ENCODE measurements around the gene ELMOD3.

ELMOD3 gene

DNA sequence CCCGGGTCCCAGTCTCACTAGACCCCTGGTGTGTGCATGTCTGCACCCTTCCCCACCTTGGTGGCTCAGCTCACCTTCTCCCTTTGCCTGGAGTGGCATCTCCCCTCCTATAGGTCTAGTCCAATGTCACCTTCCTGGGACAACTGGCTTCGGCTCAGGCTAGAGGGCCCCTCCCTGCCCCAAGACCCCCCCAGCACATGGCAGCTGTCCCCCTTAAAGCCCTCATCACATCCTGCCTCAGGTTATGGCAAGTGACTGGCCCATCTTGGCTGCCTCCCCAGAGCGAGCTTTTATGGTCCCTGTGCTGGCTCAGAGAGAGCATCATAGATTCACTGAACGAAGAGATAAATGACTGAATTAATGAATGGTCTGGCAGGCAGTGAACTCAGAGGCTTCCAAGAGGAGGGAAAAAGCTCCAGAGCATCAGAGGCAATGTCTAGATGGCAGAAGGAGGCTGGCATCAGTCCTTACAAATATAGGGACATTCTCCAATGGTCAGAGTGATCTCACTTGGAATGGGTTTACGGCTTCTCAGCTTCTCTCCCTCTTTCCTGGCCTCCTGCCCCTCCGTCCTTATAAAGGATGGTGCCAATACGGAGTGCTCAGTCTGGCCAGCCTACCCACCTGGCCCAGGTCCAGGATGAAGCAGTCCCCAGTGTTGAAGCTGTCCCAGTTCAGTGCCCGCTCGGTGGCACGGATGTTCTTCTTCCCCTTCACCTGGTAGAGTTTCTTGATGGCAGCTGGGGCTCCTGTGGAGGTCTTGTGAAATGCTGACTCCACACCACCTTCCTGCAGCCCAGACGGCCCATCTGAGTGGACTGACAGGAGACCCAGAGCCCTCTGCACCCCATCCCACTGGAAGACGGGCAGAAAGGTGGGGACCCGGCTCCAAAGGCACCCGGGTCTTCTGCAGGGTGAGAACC lies 46.2 kb downstream of the ELMOD3 start:
- H3K4me3 ChIP-seq (ENCODE audit: low read length, poor library complexity, severe bottlenecking), result no peak overlapping the region
- H3K27me3 ChIP-seq (ENCODE audit: insufficient read depth, low read length, poor library complexity, severe bottlenecking), result no peaks in the 10 kb centered on the region
- H3K4me2 ChIP-seq (ENCODE audit: low read depth, low read length, poor library complexity, severe bottlenecking), result no peak overlapping the region
- H3K9ac ChIP-seq (ENCODE audit: low read depth, low read length, poor library complexity, severe bottlenecking), result no peak overlapping the region
- peaks cover 48% of the 10 kb centered on the region; the same call in 1 of the 2 replicates for H3K36me3 ChIP-seq (ENCODE audit: insufficient read depth, low read length)
- H3F3A ChIP-seq (ENCODE audit: low read depth), result peaks cover 10% of the 10 kb centered on the region
- H3K9me3 ChIP-seq (ENCODE audit: insufficient read depth, low read depth, low read length), result no peaks in the 10 kb centered on the region
- peaks cover 35% of the 10 kb centered on the region for H3K79me2 ChIP-seq (ENCODE audit: insufficient read depth, low read length)
- H3K9me2 ChIP-seq (replicated peaks; ENCODE audit: low read depth, low read length), result no peaks in the 10 kb centered on the region
- H4K20me1 ChIP-seq (ENCODE audit: insufficient read depth, low read length, poor library complexity, severe bottlenecking), result no peaks in the 10 kb centered on the region
- TF ChIP-seq, protein P1, sequence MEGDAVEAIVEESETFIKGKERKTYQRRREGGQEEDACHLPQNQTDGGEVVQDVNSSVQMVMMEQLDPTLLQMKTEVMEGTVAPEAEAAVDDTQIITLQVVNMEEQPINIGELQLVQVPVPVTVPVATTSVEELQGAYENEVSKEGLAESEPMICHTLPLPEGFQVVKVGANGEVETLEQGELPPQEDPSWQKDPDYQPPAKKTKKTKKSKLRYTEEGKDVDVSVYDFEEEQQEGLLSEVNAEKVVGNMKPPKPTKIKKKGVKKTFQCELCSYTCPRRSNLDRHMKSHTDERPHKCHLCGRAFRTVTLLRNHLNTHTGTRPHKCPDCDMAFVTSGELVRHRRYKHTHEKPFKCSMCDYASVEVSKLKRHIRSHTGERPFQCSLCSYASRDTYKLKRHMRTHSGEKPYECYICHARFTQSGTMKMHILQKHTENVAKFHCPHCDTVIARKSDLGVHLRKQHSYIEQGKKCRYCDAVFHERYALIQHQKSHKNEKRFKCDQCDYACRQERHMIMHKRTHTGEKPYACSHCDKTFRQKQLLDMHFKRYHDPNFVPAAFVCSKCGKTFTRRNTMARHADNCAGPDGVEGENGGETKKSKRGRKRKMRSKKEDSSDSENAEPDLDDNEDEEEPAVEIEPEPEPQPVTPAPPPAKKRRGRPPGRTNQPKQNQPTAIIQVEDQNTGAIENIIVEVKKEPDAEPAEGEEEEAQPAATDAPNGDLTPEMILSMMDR (conservative IDR thresholded peaks at IDR 0.05; ENCODE audit: low read length), result no peak
- no peak for TF ChIP-seq EZH2phosphoT487 (IDR thresholded peaks at IDR 0.05; ENCODE audit: borderline replicate concordance)
- H2AFZ ChIP-seq (ENCODE audit: low read length), result no peak overlapping the region
- H3K4me1 ChIP-seq (ENCODE audit: insufficient read depth, low read length, poor library complexity, severe bottlenecking), result peaks cover 15% of the 10 kb centered on the region

DNA sequence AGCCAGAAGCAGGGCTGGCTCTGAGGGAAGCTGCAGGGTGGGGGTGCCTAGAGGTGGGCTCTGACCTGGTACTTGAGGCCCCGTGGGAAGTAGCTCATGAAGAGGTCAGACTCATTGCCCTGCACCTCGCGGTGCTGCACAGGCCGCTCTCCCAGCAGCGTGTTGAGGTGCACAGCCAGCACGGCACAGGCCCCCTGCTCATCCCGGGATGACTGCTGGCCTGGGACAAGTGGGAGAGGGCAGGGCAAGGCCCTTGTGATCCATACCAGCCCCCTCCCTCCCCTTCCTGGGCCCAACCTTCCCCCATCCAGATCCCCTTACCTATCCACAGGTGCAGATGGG lies 46.9 kb downstream of the ELMOD3 start:
- Histone ChIP-seq H3K27me3 (ENCODE audit: insufficient read depth, low read length, poor library complexity, severe bottlenecking) (no peaks in the 10 kb centered on the region), H3K4me3 (ENCODE audit: low read length, poor library complexity, severe bottlenecking) (no peak overlapping the region), H3K9ac (ENCODE audit: low read depth, low read length, poor library complexity, severe bottlenecking) (no peak overlapping the region), H3K4me1 (ENCODE audit: insufficient read depth, low read length, poor library complexity, severe bottlenecking) (peaks cover 21% of the 10 kb centered on the region), H3K9me2 (replicated peaks; ENCODE audit: low read depth, low read length) (no peaks in the 10 kb centered on the region), H3K36me3 (ENCODE audit: insufficient read depth, low read length) (peaks cover 47% of the 10 kb centered on the region; the same call in 1 of the 2 replicates), H3K9me3 (ENCODE audit: insufficient read depth, low read depth, low read length) (no peaks in the 10 kb centered on the region), H2AFZ (ENCODE audit: low read length) (no peak overlapping the region), H4K20me1 (ENCODE audit: insufficient read depth, low read length, poor library complexity, severe bottlenecking) (no peaks in the 10 kb centered on the region), H3F3A (ENCODE audit: low read depth) (peaks cover 16% of the 10 kb centered on the region), H3K4me2 (ENCODE audit: low read depth, low read length, poor library complexity, severe bottlenecking) (no peak overlapping the region), H3K79me2 (ENCODE audit: insufficient read depth, low read length) (peaks cover 35% of the 10 kb centered on the region)
- TF ChIP-seq EZH2phosphoT487 (IDR thresholded peaks at IDR 0.05; ENCODE audit: borderline replicate concordance), result no peak
- TF ChIP-seq, protein P1 (conservative IDR thresholded peaks at IDR 0.05; ENCODE audit: low read length), result no peak

DNA sequence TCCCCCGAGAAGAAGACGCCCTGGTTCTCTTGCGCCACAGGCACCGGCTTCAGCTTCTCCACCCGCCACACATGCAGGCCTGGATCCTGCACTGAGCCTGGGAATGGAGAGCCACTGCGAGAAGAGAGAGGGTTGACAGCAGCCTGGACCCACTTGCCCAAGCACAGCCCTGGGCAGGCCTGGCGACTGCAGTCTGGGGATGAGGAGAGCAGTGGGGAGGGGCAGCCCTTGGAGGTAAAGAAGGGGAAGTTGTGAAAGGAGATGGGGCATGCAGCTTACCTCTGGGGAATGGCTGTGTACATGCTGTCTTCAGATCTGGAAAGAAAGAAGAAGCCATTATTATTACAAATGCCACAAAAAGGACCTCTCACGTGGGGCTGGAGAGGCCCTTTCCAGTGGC lies 47.3 kb downstream of the ELMOD3 start:
- H4K20me1 ChIP-seq (ENCODE audit: insufficient read depth, low read length, poor library complexity, severe bottlenecking), result no peaks in the 10 kb centered on the region
- no peaks in the 10 kb centered on the region for H3K9me2 ChIP-seq (replicated peaks; ENCODE audit: low read depth, low read length)
- peaks cover 17% of the 10 kb centered on the region for H3F3A ChIP-seq (ENCODE audit: low read depth)
- no peaks in the 10 kb centered on the region for H3K27me3 ChIP-seq (ENCODE audit: insufficient read depth, low read length, poor library complexity, severe bottlenecking)
- no peaks in the 10 kb centered on the region for H3K9me3 ChIP-seq (ENCODE audit: insufficient read depth, low read depth, low read length)
- H3K36me3 ChIP-seq (ENCODE audit: insufficient read depth, low read length), result peaks cover 43% of the 10 kb centered on the region; the same call in 1 of the 2 replicates
- H2AFZ ChIP-seq (ENCODE audit: low read length), result no peak overlapping the region
- TF ChIP-seq, protein P1 (conservative IDR thresholded peaks at IDR 0.05; ENCODE audit: low read length), result no peak
- TF ChIP-seq EZH2phosphoT487 (IDR thresholded peaks at IDR 0.05; ENCODE audit: borderline replicate concordance), result no peak
- peaks cover 37% of the 10 kb centered on the region for H3K79me2 ChIP-seq (ENCODE audit: insufficient read depth, low read length)
- H3K9ac ChIP-seq (ENCODE audit: low read depth, low read length, poor library complexity, severe bottlenecking), result no peak overlapping the region
- H3K4me3 ChIP-seq (ENCODE audit: low read length, poor library complexity, severe bottlenecking), result no peak overlapping the region
- no peak overlapping the region for H3K4me2 ChIP-seq (ENCODE audit: low read depth, low read length, poor library complexity, severe bottlenecking)
- H3K4me1 ChIP-seq (ENCODE audit: insufficient read depth, low read length, poor library complexity, severe bottlenecking), result peaks cover 25% of the 10 kb centered on the region
